GM12872 (cell line): ENCODE results near the gene SLC8A1.

ENCODE experiments used
- TF ChIP-seq, protein P1 (sequence below): IDR thresholded peaks from 3 replicates; pipeline ENCODE4 v1.5.1; 2011; ENCODE audit warnings: low read depth, mild to moderate bottlenecking, low read length, moderate library complexity; ENCODE audit not compliant: insufficient read depth

The SLC8A1 gene

DNA sequence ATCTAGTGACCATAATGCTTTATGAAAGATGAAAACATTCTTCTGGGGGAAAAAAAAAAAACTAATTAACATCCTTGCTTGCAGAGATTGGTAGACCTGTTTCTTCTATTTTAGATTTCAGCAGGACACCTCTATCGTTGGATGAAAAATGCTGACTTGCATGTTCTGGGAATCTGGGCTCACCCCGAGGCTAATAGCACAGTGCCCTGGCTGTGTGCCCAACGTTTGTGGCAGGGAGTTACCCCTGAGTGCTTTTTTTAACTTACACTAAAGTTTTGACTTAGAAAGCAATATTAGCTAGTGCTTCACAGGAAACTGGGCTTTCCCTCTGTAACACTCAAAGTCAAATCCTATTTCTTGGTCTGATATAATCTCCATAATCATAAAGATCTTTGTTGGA, 233.2 kb downstream of the SLC8A1 start:
- TF ChIP-seq, protein P1, sequence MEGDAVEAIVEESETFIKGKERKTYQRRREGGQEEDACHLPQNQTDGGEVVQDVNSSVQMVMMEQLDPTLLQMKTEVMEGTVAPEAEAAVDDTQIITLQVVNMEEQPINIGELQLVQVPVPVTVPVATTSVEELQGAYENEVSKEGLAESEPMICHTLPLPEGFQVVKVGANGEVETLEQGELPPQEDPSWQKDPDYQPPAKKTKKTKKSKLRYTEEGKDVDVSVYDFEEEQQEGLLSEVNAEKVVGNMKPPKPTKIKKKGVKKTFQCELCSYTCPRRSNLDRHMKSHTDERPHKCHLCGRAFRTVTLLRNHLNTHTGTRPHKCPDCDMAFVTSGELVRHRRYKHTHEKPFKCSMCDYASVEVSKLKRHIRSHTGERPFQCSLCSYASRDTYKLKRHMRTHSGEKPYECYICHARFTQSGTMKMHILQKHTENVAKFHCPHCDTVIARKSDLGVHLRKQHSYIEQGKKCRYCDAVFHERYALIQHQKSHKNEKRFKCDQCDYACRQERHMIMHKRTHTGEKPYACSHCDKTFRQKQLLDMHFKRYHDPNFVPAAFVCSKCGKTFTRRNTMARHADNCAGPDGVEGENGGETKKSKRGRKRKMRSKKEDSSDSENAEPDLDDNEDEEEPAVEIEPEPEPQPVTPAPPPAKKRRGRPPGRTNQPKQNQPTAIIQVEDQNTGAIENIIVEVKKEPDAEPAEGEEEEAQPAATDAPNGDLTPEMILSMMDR = no peak

DNA sequence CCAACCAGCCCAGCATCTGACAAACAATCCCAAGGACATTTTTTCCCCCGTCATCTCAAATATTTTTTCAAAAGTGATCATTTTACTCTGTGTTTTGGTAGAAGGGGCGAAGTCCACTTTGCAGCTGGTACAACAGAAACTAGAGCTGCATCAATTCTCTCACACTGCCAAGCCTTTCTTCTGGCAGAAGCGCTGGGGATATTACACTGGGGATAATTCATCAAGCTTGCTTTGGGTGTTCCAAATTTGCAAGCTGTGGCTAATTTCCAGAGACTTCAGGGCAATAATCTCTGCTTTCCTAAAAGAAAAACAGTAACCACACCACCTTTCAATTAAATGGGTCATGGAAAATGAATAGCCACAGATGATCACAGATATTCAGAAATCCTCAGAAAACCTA, 238.3 kb downstream of the SLC8A1 start:
- TF ChIP-seq, protein P1 = no peak

DNA sequence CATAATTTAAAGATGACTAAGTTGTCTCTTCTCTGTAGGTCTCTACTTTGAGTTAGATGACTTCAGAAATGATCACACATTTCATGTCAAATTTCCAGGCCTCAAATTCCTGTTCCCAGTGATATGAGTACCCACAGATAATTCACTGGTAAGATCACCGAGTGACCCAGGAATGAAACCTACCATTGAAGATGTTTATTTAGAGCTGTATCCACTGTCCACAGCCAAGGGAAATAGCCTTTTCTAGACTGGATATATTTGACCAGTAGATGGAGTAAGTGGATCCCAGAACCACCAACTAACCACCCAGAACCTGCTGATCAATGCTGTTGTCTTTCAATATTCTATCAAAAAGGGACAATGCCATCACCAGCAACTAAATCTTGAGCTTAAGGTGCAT, 238.8 kb downstream of the SLC8A1 start:
- TF ChIP-seq, protein P1 = peak; percentile 27; the same call in 1 of the 3 replicates

DNA sequence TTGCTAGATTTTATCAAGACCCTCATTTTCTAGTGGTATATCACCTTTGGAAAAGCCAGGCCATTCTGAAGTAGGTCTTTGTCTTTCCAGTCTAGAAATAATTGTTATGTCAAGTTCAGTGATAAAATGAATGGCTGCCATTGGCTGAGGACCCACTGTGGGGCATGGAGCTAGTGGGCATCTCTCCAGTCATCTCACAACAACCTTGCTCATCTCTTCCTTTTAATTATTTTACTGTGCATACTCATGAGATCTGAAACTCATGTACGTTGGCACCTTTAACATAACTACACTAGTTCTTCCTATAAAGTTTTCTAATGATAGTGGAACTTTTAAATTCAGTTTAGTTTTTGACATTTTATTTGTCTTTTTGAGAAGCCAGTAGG, 240.9 kb downstream of the SLC8A1 start:
- TF ChIP-seq, protein P1 = no peak

DNA sequence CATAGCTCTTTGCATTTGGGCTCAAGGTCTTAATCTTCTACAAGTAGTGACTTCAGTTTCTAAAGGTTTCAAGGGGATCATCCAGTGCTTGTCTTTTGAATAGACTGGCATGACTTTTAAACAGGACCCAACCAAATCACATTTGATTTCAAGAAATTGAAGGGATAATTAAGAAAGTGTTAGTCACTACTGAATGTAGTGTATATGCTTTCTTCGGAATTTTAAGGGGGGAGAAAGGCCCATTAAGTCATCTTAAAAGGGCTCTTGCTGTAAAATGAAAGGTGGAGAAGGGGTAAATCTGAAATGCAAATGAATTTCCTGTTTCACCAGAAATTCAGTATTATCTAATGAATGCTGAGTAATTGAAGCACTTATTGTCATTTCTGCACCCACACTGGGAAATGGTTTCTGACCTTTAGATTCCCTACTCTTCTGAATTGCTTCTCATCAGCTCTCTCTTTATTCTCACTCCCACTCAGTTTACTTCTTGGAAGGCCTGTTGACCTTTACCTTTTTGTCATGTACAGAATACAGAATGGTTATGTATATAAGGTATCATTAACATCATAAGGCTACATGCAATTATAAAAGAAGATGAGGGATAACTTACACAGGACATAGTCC, 241.4 kb downstream of the SLC8A1 start:
- TF ChIP-seq, protein P1 = no peak

DNA sequence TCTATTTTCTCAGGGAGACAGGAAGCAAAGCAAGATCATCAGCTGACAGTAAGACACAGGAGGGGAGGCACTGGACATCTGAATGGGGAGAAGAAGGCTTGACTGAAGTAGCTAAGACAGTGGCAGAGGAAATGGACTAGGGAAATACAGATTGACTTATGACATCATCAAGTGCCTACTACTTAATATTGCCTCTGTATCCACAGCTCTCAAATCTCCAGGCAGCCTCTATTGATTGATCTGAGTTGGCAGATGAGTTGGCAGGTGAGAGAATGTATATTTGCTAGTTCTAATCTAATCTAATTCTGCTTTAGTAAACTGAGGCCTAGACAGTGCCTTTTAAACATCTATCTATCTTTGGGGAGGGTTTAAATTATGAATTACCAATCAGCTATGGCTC, 242.1 kb downstream of the SLC8A1 start:
- TF ChIP-seq, protein P1 = no peak

DNA sequence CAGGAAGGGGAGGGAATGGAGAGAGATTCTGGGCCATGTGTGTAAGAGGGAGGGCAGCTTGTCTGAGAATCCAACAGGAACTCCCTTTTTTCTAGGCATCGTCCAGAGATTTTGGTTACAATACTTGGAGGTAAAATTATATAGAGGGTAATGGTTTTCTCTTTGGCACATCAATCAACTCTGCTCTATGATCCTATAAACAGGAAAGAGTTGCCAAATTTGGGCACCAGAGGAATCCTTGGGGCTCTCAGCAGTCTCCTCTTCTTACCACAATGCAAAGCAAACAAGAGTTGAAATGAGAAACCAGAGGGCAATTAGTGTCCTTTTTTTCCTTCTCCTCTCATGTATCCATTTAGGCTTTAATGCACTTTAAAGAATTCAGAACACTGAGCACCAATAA, 243.4 kb downstream of the SLC8A1 start:
- TF ChIP-seq, protein P1 = no peak
